HEK293 (cell line): ENCODE data around the gene FZD7.

ENCODE experiments used
- CTCF ChIP-seq: fragments of 450-650 bp; formaldehyde crosslinking; IDR thresholded peaks from 2 replicates; pipeline ENCODE4 v1.5.1; 2016; ENCODE audit warnings: missing biosample characterization, missing genetic modification characterization
- KLF1 ChIP-seq: fragments of 450-650 bp; formaldehyde crosslinking; IDR thresholded peaks from 2 replicates; pipeline ENCODE4 v1.5.1; 2016; ENCODE audit warnings: missing biosample characterization, missing genetic modification characterization
- PRDM2 ChIP-seq: fragments of 450-650 bp; formaldehyde crosslinking; IDR thresholded peaks from 2 replicates; pipeline ENCODE4 v1.5.1; 2016; ENCODE audit warnings: missing biosample characterization, missing genetic modification characterization, borderline replicate concordance
- SP2 ChIP-seq: fragments of 450-650 bp; formaldehyde crosslinking; IDR thresholded peaks from 2 replicates; pipeline ENCODE4 v1.5.1; 2016; ENCODE audit warnings: missing biosample characterization, missing genetic modification characterization
- YY1 ChIP-seq: fragments of 450-650 bp; formaldehyde crosslinking; IDR thresholded peaks from 2 replicates; pipeline ENCODE4 v1.5.1; 2018; ENCODE audit warnings: missing biosample characterization, missing genetic modification characterization
- ZBTB17 ChIP-seq: fragments of 450-650 bp; formaldehyde crosslinking; IDR thresholded peaks from 2 replicates; pipeline ENCODE4 v1.5.1; 2016; ENCODE audit warnings: missing biosample characterization, missing genetic modification characterization
- ZNF248 ChIP-seq: fragments of 450-650 bp; formaldehyde crosslinking; IDR thresholded peaks from 2 replicates; pipeline ENCODE4 v1.5.1; 2017; ENCODE audit warnings: missing biosample characterization, missing genetic modification characterization
- ZNF362 ChIP-seq: fragments of 450-650 bp; formaldehyde crosslinking; IDR thresholded peaks from 2 replicates; pipeline ENCODE4 v1.5.1; 2016; ENCODE audit warnings: missing biosample characterization, missing genetic modification characterization
- ZNF423 ChIP-seq: fragments of 450-650 bp; formaldehyde crosslinking; IDR thresholded peaks from 2 replicates; pipeline ENCODE4 v1.5.1; 2016; ENCODE audit warnings: missing biosample characterization, missing genetic modification characterization
- ZNF529 ChIP-seq: fragments of 450-650 bp; formaldehyde crosslinking; IDR thresholded peaks from 2 replicates; pipeline ENCODE4 v1.5.1; 2017; ENCODE audit warnings: missing genetic modification characterization, missing biosample characterization; ENCODE audit not compliant: insufficient replicate concordance
- ZNF645 ChIP-seq: fragments of 450-650 bp; formaldehyde crosslinking; IDR thresholded peaks from 2 replicates; pipeline ENCODE4; 2016; ENCODE audit warnings: missing biosample characterization, missing genetic modification characterization
- ZNF701 ChIP-seq: fragments of 450-650 bp; formaldehyde crosslinking; IDR thresholded peaks from 2 replicates; pipeline ENCODE4 v1.5.1; 2016; ENCODE audit warnings: missing biosample characterization, missing genetic modification characterization
- ZNF837 ChIP-seq: fragments of 450-650 bp; formaldehyde crosslinking; IDR thresholded peaks from 2 replicates; pipeline ENCODE4 v1.5.1; 2016; ENCODE audit warnings: missing biosample characterization, missing genetic modification characterization
- ZSCAN30 ChIP-seq: fragments of 450-650 bp; IDR thresholded peaks from 2 replicates; pipeline ENCODE4 v1.5.1; 2018; ENCODE audit warnings: missing biosample characterization, mild to moderate bottlenecking, missing genetic modification characterization, moderate library complexity

GRCh38 chr2:202023904-202024266, 9.8 kb upstream of the FZD7 start:
- TF ChIP-seq CTCF (tag by site-specific recombination) (no peak), ZBTB17 (tag by site-specific recombination) (no peak), PRDM2 (tag by site-specific recombination) (no peak), SP2 (tag by site-specific recombination) (no peak), ZNF423 (tag by site-specific recombination) (no peak), ZSCAN30 (tag by site-specific recombination) (no peak), ZNF645 (tag by site-specific recombination) (no peak), ZNF248 (tag by site-specific recombination) (no peak), ZNF529 (no peak), ZNF837 (tag by site-specific recombination) (no peak), KLF1 (no peak), YY1 (tag by site-specific recombination) (no peak), ZNF362 (tag by site-specific recombination) (no peak), ZNF701 (tag by site-specific recombination) (no peak)
